HUDEP-2 (cell line): Measurements from ENCODE around the gene ITGA11.
A peak's percentile ranks its signal among the peaks of the same experiment; 100 is the strongest.

ENCODE experiments used
- DNase-seq, 76 experiments: peaks; one replicate each; lab custom pipeline; 2025; ENCODE audit not compliant: unreplicated experiment in 76 of 76; lab: John Stamatoyannopoulos, UW

Gene ITGA11

GRCh38 chr15:68278345-68278594, 153.7 kb downstream of the ITGA11 start:
- peak in 5 of 76 experiments; percentile 44 to 59 (median 50) for DNase-seq

DNA sequence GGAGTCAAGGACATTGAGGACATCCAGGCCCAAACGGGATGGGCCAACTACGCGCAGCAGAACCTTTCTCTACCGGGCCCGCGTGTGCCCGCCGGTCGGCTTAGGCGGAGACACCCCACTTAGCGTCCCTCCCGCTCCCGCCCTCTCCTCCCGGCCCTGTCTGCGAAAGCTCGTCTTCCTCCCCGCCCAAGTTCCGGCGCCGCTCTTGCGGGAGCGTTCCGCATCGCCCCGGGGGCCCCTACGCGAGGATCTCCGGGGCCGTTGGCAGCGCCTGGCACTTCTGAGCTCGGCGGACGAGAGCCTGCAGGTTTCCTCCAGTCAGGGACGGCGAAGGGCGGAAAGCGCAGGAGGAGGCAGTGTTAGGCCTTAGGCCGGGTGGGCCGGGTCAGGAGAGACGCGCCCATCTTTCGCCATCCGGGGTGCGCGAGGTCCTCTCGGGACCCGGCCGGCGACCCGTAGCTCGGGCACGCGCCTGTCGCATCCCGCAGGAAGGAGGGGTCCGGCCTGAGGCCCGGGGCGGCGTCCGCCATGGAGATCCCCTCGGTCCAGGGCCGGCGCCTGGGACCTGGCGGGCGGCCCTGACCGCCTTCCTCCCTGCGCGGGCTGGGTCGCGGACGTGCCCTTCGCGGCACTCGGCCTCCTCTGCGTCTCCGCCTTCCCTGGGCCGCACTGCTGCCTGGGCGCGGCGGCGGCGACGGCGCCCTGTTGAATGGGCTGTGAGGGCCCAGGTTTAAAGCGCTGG, 154.2 kb downstream of the ITGA11 start, which contains the start of gene FEM1B:
Gene FEM1B, plus strand, starts transcription at position 143 of the 742 bp plus-strand sequence. CDS start 673 bp downstream, outside the sequence.
- peak in 75 of 76 experiments; percentile 23 to 94 (median 80) for DNase-seq

- peak in 9 of 76 experiments; percentile 21 to 95 (median 41) for DNase-seq
Measured at GRCh38 chr15:68277131-68277602, 154.8 kb downstream of the ITGA11 start.

DNA sequence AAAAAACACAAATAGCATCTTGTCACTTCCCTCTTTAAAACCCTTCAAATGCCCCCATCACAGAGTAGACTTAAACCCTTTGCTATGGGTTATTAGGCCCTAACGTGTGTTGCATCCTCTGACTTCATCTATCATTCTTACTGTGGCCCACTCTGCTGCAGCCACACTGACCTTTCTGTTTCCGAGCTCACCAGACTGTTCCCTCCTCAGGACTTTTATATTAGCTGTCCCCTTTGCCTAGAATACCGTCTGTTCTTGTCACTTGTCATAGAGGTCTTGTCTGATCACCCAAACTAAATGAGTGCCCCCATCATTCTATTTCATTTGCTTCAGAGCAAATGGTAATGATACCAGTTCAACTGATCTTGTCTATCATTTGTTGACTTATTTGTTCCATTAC, 155.3 kb downstream of the ITGA11 start:
- DNase-seq, result no peak

GRCh38 chr15:68275165-68275746, 156.7 kb downstream of the ITGA11 start:
- no peak for DNase-seq

GRCh38 chr15:68274201-68274848, 157.6 kb downstream of the ITGA11 start:
- DNase-seq, result no peak

- DNase-seq, result no peak
Measured at GRCh38 chr15:68272721-68273271, 159.2 kb downstream of the ITGA11 start.

- no peak for DNase-seq
Measured at GRCh38 chr15:68271854-68272471, 160.0 kb downstream of the ITGA11 start.

DNA sequence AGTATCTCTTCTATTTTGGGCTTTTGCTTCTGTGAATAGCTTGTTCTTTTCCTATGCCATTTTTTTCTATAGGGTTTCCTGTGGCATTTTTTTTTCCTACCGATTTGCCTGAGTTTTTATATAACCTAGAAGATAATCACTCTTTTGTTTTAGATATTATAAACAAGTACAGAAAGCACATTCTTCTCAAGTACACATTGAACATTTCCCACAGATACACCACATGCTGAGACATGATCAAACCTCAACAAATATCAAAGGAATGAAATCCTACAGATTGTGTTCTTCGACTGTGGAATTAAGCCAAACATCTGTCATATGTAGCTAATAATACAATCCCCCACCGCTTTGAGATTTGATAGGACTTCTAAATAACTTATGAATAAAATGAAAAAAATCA, 163.6 kb downstream of the ITGA11 start:
- DNase-seq, result no peak

DNA sequence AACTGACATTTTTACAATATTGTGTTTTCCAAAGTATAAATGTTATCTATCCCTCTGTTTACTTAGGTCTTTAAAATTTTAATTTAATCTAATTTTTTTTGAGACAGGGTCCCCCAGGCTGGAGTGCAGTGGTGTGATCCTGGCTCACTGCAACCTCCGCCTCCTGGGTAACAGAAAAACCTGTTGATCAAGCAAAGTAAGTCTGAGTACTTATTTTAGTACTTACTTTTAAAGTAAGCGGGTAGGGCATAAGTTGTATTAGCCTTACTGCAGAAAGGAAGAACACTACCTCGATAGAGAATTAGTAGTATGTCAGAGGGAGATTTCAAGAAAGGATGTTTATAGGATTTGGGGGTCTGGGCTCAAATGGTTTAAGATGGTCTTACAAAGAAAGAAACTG, 166.3 kb downstream of the ITGA11 start:
- no peak for DNase-seq

- DNase-seq, result no peak
Measured at GRCh38 chr15:68265081-68265480, 166.9 kb downstream of the ITGA11 start.

- DNase-seq, result no peak
Measured at GRCh38 chr15:68264282-68264681, 167.7 kb downstream of the ITGA11 start.

GRCh38 chr15:68262514-68263356, 169.2 kb downstream of the ITGA11 start:
- DNase-seq, result no peak

- no peak for DNase-seq
Measured at GRCh38 chr15:68261980-68262379, 170.0 kb downstream of the ITGA11 start.

DNA sequence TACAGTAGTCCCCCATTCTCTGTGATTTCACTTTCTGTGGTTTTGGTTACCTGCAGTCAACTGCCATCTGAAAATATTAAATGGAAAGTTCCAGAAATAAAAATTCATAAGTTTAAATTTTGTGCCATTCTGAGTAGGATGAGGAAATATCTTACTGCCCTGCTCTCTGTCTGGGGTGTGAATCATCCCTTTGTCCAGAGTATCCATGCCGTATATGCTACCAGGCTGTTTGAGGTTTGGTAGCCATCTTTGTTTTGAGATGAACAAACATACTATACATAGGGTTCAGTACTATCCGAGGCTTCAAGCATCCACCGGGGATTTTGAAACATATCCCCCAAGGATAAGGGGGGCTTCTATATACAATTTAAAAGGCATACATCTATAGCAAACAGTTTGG, 170.7 kb downstream of the ITGA11 start:
- no peak for DNase-seq

- no peak for DNase-seq
Measured at GRCh38 chr15:68259883-68260282, 172.1 kb downstream of the ITGA11 start.

DNA sequence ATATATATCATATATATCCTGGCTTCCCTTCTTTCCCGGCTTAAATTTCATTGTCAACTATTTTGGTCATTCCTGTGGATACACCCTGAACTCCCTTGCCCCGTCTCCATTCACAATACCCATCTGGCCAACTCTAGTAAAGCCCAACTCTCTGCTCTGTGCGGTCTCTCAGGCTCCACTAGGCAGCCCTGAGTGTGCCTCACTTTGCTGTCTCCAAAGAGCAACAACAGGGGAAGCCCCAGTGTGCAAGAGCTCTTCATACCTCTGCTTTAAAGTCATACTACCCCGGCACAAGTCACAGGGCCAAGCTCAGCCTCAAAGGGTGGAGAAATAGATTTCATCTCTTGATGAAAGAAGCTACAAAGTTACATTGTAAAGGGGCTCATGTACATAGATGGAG, 173.3 kb downstream of the ITGA11 start:
- no peak for DNase-seq

- peak in 55 of 76 experiments; percentile 7 to 79 (median 49) for DNase-seq
Measured at GRCh38 chr15:68256675-68257450, 175.1 kb downstream of the ITGA11 start.

DNA sequence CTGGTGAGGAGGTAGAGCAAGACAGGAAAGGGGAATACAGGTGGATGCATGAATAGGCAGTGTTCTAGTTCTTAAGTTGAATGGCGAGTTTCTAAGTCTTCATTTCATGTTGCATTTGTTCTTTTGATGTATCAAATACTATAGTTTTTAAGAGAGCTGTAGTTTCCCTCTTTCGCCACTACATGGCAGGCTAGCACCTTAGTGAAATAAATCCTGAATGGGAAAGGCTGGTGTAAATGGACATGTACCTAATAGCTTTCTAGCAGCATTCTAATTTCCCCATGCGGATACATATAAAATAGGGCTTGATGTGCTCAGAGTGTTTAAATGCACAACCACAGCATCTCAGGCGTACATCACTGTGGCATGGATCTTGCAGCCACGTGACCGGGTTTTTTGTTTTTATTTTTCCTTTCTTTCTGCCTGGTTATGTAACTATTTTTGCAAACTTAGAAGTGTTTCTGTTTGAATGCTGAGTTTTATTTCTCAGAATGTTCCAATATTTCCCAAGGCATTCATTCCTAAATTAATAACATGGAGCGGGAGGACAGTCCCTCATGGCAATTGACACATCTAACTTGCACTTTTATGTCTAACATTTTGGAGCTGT, 178.9 kb downstream of the ITGA11 start:
- peak in 38 of 76 experiments; percentile 2 to 78 (median 40) for DNase-seq
